ENCODE measurements around the gene SDK2. TPM values are rescaled to one million over a fixed set of nuclear protein-coding genes. Genes with fewer than 3 reads are reported as not detected.
A peak's percentile ranks its signal among the peaks of the same experiment; 100 is the strongest.

Gene SDK2
- polyA plus RNA-seq, 2 of the 4 experiments (the other 2 are of a cell fraction): 0.36 to 0.57 TPM

DNA sequence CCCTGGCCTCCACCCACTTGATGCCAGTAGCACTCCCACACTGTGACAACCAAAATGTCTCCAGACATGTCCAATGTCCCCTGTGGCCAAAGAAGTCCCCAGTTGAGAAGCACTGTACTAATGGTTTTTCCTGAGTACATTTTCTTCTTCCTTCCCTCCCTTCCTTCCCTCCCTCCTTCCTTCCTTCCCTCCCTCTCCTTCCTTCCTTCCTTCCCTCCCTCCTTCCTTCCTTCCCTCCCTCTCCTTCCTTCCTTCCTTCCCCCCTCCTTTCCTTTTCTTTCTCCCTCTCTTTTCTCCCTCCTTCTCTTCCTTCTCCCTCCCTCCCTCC lies 255.7 kb downstream of the SDK2 start:
- no peak for ATAC-seq
- no peaks in the 10 kb centered on the region for H3K9me3 ChIP-seq
- TF ChIP-seq JUNB (IDR thresholded peaks at IDR 0.05): no peak
- TF ChIP-seq, protein P1, sequence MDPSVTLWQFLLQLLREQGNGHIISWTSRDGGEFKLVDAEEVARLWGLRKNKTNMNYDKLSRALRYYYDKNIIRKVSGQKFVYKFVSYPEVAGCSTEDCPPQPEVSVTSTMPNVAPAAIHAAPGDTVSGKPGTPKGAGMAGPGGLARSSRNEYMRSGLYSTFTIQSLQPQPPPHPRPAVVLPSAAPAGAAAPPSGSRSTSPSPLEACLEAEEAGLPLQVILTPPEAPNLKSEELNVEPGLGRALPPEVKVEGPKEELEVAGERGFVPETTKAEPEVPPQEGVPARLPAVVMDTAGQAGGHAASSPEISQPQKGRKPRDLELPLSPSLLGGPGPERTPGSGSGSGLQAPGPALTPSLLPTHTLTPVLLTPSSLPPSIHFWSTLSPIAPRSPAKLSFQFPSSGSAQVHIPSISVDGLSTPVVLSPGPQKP (IDR thresholded peaks at IDR 0.05; ENCODE audit: low read depth, low read length): no peak
- no peak for TF ChIP-seq SMC3 (IDR thresholded peaks at IDR 0.05)
- no peak for TF ChIP-seq MYC (IDR thresholded peaks at IDR 0.05; ENCODE audit: borderline replicate concordance, low read length)
- TF ChIP-seq CBX8 (IDR thresholded peaks at IDR 0.05): no peak
- no peak for TF ChIP-seq FOSB (CRISPR knock-in tag; IDR thresholded peaks at IDR 0.05)
- TF ChIP-seq FOSL2 (IDR thresholded peaks at IDR 0.05): no peak
- no peak for TF ChIP-seq FOSL2 (CRISPR knock-in tag; IDR thresholded peaks at IDR 0.05)
- no peak for TF ChIP-seq EHMT2 (IDR thresholded peaks at IDR 0.05; ENCODE audit: low read depth)
- TF ChIP-seq HOXA7 (CRISPR knock-in tag; IDR thresholded peaks at IDR 0.05): no peak
- DNase-seq (ENCODE audit: low read depth in 1 of 2, low spot score in 1 of 2): no peak
- no peak overlapping the region for H3K4me3 ChIP-seq
- H3K27ac ChIP-seq: no peak overlapping the region
- ChIA-PET POLR2A (no interaction called here), CTCF (interaction anchor here (0.8 to 11.1 kb wide), 5 partner anchors 10 to 133 kb away, joined by 3 to 95 read pairs (median 5); no protein-coding TSS in a partner anchor)
- H3K4me2 ChIP-seq: no peak overlapping the region
- no peaks in the 10 kb centered on the region for H3K4me1 ChIP-seq
- FAIRE-seq: no peak

DNA sequence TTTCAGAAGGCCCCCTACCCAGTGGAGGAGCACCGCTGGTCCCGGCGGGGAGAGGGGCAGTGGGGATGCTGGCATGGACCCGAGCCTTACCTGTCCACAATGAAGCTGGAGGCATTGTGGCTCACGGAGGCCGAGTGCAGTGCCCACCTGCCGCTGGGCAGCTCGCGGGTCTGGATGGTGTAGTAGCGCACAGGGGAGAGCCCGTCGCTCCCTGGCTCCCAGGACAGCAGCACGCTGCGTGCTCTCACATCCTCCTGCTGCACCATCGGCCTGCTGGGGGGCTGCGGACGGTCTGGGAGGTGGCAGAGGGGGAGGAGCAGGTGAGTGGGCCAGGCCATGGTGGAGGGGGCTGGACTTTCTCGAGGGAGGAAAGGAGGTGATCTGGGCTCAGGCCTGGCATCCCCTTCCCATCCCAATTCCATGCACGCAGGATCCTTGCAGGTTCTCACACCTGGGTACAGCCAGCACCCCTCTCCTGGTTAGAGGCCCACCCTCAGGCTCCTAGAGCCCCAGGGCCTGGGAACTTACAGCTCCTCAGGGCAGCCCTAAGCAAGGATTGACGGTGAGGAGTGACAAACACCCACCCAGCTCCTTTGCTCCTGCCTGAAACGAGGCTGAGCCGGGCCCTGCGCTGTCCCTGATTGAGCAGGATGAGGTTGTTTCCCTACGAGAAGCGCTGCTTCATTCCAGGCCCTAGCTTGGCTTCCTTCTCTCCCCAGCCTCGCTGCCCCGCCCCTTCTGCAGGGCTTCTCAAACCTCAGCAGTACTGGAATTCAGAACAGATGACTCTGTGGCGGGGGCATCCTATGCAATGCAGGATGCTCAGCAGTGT lies 256.3 kb downstream of the SDK2 start:
- 78% methylated on average over 25 of the region's 28 CpGs for WGBS (ENCODE audit: missing lambda C conversion rate)
- ChIA-PET POLR2A (no interaction called here), CTCF (interaction anchor here (0.5 to 11.1 kb wide), 6 partner anchors 9 to 403 kb away, joined by 3 to 95 read pairs (median 4); no protein-coding TSS in a partner anchor)
- DNase-seq (ENCODE audit: low read depth in 1 of 2, low spot score in 1 of 2) (no peak), FAIRE-seq (no peak), ATAC-seq (peak; percentile 10 to 39; a peak in 3 of 6 replicates)
- no peak overlapping the region for H3K27ac ChIP-seq
- no peak for TF ChIP-seq RNF2 (IDR thresholded peaks at IDR 0.05; ENCODE audit: borderline replicate concordance, low read depth)
- TF ChIP-seq ZFP36 (IDR thresholded peaks at IDR 0.05; ENCODE audit: borderline replicate concordance, partially characterized antibody): no peak
- TF ChIP-seq, protein P2, sequence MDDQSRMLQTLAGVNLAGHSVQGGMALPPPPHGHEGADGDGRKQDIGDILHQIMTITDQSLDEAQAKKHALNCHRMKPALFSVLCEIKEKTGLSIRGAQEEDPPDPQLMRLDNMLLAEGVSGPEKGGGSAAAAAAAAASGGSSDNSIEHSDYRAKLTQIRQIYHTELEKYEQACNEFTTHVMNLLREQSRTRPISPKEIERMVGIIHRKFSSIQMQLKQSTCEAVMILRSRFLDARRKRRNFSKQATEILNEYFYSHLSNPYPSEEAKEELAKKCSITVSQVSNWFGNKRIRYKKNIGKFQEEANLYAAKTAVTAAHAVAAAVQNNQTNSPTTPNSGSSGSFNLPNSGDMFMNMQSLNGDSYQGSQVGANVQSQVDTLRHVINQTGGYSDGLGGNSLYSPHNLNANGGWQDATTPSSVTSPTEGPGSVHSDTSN (IDR thresholded peaks at IDR 0.05): no peak
- no peak for TF ChIP-seq HOXB5 (CRISPR knock-in tag; IDR thresholded peaks at IDR 0.05)
- TF ChIP-seq GATA3 (IDR thresholded peaks at IDR 0.05; ENCODE audit: borderline replicate concordance): no peak
- TF ChIP-seq, protein P3, sequence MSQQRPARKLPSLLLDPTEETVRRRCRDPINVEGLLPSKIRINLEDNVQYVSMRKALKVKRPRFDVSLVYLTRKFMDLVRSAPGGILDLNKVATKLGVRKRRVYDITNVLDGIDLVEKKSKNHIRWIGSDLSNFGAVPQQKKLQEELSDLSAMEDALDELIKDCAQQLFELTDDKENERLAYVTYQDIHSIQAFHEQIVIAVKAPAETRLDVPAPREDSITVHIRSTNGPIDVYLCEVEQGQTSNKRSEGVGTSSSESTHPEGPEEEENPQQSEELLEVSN (IDR thresholded peaks at IDR 0.05; ENCODE audit: borderline replicate concordance, low read depth): no peak
- TF ChIP-seq FOSL2 (IDR thresholded peaks at IDR 0.05): no peak
- no peak for TF ChIP-seq FOSL2 (CRISPR knock-in tag; IDR thresholded peaks at IDR 0.05)
- H3K4me1 ChIP-seq: no peaks in the 10 kb centered on the region
- no peak overlapping the region for H3K4me2 ChIP-seq
- no peaks in the 10 kb centered on the region for H3K9me3 ChIP-seq
- no peak overlapping the region for H3K4me3 ChIP-seq

DNA sequence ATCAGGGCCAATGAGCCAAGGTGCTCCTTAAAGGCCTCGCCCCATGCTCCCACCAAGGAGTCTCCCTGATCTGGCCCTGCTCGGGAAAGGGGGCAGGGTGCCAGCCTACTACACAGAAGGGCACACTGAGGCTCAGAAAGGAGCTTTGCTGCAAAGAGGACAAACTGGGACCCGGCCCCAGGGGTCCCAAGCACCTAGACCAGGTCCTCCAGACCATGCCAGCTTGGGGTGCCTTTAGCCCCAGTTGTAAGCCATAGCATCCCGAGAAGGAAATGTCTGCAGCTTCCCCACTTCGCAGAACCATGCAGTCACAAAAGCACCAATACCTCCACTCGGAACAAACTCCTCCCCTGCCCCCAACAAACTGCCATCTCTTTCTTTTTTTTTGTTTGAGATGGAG lies 257.7 kb downstream of the SDK2 start:
- FAIRE-seq: no peak
- Histone ChIP-seq H3K4me1 (no peaks in the 10 kb centered on the region), H3K9me3 (no peaks in the 10 kb centered on the region), H3K4me3 (no peak overlapping the region), H3K27ac (no peak overlapping the region), H3K4me2 (no peak overlapping the region)
- ChIA-PET POLR2A (no interaction called here), CTCF (interaction anchor here (2.0 to 11.1 kb wide), 3 partner anchors 16 to 131 kb away, joined by 9 to 95 read pairs (median 19); no protein-coding TSS in a partner anchor)
- no peak for DNase-seq (ENCODE audit: low read depth in 1 of 2, low spot score in 1 of 2)
- ATAC-seq: no peak
- WGBS (ENCODE audit: missing lambda C conversion rate): 56% methylated on average over 6 of the region's 6 CpGs
- TF ChIP-seq HDAC2 (IDR thresholded peaks at IDR 0.05) (no peak), JUN (IDR thresholded peaks at IDR 0.05) (no peak), NR3C1 (IDR thresholded peaks at IDR 0.05) (no peak), CEBPB (IDR thresholded peaks at IDR 0.05) (no peak), RNF2 (IDR thresholded peaks at IDR 0.05; ENCODE audit: borderline replicate concordance, low read depth) (no peak), EHMT2 (IDR thresholded peaks at IDR 0.05; ENCODE audit: low read depth) (no peak), ZNF302 (CRISPR knock-in tag; IDR thresholded peaks at IDR 0.05) (no peak), FOSB (CRISPR knock-in tag; IDR thresholded peaks at IDR 0.05) (no peak), RAD21 (conservative IDR thresholded peaks at IDR 0.05 in 1 of 2, IDR thresholded peaks at IDR 0.05 in 1 of 2) (no peak), RFX5 (IDR thresholded peaks at IDR 0.05) (no peak), ESRRA (IDR thresholded peaks at IDR 0.05; ENCODE audit: borderline replicate concordance, low read length) (no peak), GATA3 (IDR thresholded peaks at IDR 0.05; ENCODE audit: borderline replicate concordance) (no peak)
- TF ChIP-seq, protein P4, sequence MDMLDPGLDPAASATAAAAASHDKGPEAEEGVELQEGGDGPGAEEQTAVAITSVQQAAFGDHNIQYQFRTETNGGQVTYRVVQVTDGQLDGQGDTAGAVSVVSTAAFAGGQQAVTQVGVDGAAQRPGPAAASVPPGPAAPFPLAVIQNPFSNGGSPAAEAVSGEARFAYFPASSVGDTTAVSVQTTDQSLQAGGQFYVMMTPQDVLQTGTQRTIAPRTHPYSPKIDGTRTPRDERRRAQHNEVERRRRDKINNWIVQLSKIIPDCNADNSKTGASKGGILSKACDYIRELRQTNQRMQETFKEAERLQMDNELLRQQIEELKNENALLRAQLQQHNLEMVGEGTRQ (IDR thresholded peaks at IDR 0.05): no peak

Data from A549 (cell line).